HG03280 (cell line): Measurements from ENCODE around the gene APOBEC3B.
"Not testable (repeated sequence)": the region's sequence is repeated elsewhere in the genome, so short reads cannot be mapped to it uniquely, and the experiment has no call there.

Experiments used
- ATAC-seq: cut with Tn5 transposase; IDR thresholded peaks from one replicate; pipeline ENCODE4 v1.9.1; 2021; ENCODE audit warnings: mild to moderate bottlenecking, moderate library complexity; ENCODE audit not compliant: unreplicated experiment

APOBEC3B gene

DNA sequence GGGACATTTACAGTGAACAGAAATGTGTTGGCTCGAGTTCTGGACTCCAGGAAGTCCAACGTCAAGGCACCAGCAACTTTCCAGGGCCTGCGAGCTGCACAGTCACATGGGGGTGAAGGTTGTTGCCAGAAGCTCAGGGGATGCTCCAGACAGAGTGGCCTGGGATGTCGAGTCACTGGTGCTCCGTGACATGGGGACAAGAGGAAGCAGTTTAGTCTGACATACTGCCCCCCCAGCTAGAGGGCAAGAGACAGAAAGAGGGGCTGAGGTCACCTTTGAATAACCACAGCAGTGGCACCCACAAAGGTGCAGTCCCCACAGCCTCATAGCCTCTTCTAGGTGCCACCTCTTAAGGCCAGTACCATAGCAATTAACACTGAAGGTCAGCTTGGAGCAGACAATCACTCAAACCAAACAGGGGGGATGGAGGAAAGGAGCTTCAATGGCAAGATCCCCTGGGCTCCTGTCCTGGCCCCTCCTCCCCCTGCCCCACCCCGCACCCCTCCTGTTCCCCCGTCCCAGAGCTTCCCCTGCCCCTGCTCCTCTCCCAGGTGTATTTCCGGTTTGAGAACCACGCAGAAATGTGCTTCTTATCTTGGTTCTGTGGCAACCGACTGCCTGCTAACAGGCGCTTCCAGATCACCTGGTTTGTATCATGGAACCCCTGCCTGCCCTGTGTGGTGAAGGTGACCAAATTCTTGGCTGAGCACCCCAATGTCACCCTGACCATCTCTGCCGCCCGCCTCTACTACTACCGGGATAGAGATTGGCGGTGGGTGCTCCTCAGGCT, 42.6 kb downstream of the APOBEC3B start:
- no peak for ATAC-seq

DNA sequence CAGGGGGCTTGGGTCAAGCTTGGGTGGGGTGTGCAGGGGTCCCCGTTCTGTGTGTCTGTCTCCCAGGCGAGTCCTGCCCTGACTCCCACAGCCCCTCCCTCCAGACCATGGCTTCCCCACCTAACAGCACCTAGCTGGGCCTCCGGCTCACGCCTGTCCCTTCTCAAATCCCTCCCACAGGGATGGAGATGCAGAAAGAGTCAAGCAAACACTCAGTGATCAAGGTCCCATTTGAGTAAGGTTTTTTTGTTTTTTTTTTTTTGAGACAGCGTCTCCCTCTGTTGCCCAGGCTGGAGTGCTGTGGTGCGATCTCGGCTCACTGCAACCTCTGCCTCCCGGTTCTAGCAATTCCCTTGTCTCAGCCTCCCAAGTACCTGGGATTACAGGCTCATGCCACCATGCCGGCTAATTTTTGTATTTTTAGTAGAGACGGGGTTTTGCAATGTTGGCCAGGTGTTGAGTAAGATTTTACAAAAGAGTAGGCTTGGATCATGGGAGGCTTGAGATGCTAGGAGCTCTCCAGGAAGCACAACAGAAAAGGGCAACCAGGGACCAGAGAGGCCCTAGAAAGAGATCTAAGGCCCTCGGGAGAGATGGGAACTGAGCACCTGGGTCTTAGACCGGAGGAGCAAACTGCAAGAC, 44.5 kb downstream of the APOBEC3B start:
- ATAC-seq, result no peak

DNA sequence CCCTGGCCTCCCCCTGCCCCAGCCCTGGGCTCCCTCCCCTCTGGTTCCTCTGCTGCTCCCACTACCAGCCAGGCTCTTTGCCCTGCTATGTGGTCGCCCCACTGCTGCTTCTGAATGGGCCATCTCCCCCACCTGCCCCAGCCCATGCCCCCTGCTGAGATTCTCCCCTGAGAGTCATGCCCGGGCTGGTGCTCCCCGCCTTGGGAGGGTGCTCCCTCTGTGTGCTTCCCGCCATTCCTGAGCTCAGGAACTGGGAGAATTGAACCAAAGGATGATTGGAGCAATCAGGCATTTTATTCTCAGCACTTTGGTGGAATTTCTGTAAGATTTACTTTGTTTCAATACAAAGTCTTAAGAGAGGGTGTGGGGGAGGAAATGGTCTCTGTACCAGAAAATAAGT, 45.6 kb downstream of the APOBEC3B start:
- no peak for ATAC-seq

DNA sequence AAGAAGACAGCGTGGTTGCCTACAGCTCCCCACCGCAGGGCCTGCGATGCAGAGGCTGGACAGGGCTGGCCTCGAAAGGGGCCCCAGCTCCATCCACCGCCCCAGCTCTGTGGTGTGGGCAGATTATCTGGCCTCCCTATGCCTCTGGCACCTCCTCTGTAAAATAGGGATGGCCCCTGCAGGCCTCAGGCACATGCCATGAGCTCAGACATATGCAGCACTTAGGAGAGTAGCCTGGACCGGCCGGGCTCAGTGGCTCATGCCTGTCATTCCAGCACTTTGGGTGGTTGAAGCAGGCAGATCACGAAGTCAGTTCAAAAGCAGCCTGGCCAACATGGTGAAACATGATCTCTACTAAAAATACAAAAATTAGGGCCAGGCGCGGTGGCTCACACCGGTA, 46.1 kb downstream of the APOBEC3B start:
- no peak for ATAC-seq

DNA sequence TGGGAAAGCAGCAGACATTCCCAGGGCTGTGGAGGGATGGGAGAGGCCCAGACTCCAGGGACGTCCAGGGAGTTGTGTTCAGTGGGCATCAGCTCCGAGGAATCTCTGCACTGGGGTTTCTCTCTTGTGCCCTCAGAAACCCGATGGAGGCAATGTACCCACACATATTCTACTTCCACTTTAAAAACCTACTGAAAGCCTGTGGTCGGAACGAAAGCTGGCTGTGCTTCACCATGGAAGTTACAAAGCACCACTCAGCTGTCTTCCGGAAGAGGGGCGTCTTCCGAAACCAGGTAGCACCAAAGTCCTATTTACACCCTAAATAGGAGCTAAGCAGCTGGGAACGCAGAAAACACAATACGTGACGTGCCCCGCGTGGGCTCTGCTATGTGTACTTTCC, 47.1 kb downstream of the APOBEC3B start:
- no peak for ATAC-seq

DNA sequence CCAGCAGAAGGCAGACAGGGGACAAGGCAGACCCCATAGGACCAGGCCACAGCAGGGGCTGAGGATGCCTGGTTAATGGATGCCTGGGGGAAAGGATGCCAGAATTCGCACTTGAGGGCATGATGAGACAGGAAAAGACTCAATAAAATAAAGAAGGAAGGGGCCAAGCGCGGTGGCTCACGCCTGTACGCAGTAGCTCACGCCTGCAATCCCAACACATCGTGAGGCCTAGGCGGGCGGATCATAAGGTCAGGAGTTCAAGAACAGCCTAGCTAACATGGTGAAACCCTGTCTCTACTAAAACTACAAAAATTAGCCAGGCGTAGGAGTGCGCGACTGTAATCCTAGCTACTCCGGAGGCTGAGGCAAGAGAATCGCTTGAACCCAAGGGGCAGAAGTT, 48.6 kb downstream of the APOBEC3B start:
- ATAC-seq, result no peak

DNA sequence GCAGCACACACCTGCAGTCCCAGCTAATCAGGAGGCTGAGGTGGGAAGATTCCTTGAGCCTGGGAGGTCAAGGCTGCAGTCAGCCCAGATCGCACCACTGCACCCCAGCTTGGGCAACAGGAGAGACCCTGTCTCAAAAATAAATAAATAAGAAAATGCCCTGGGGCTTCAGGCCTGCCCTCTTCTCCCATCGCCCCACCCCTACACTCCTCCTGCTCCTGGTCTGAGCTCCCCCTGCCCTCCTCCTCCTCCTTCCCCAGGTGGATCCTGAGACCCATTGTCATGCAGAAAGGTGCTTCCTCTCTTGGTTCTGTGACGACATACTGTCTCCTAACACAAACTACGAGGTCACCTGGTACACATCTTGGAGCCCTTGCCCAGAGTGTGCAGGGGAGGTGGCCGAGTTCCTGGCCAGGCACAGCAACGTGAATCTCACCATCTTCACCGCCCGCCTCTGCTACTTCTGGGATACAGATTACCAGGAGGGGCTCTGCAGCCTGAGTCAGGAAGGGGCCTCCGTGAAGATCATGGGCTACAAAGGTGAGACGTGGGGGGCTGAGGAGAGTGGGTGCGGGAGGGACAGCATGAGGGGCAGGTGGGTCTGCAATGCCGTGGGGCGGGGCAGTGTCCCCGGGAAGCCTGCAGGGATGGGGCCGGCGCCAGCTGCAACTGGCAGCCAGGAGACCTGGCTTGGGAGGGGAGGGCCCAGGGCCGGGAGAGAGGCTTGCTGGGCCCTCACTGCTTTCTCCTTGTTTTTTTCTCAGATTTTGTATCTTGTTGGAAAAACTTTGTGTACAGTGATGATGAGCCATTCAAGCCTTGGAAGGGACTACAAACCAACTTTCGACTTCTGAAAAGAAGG, 49.5 kb downstream of the APOBEC3B start:
- ATAC-seq, result not testable (repeated sequence)

DNA sequence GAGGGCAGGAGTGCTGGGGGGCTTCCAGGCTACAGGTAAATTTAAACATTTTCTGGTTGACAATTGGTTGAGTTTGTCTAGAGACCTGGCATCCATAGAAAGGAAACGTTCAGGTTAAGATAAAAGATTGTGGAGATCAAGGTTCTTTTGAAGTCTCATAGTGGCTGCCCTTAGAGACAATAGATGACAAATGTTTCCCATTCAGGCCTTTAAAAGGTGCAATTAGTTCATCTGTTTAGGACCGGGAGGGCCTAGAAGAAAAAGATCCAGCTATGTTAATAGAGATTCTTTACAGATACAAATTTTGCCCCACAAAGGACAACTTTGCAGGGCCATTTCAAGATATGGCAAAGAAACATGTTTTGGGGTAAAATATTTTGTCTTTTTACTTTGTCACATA, 54.9 kb downstream of the APOBEC3B start:
- not testable (repeated sequence) for ATAC-seq

DNA sequence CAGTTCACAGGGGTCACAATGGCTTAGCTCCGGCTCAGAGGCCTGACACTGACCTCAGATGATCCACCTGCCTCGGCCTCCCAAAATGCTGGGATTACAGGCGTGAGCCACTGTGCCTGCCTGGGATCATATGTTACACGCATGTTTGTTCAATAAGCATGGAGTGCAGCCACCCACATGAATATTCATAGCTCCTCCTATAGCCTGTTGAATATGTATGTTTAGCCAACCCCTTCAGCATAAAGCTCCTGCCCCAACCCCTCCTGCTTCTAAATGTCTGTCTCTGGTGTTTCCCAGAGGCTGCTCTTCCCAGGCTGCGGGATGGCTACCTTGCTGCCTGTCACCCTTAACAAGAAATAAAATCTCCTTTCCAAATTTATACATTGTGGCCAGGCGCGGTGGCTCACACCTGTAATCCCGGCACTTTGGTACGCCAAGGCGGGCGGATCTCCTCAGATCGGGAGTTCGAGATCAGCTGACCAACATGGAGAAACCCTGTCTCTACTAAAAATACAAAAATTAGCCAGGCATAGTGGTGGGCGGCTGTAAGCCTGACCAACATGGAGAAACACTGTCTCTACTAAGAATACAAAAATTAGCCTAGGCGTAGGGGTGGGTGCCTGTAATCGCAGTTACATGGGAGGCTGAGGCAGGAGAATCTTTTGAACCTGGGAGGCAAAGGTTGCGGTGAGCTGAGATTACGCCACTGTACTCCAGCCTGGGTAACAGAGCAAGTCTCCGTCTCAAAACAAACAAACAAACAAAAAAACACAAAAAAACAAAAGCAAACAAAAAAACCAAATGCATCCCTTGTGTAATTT, 57.4 kb downstream of the APOBEC3B start:
- no peak for ATAC-seq

DNA sequence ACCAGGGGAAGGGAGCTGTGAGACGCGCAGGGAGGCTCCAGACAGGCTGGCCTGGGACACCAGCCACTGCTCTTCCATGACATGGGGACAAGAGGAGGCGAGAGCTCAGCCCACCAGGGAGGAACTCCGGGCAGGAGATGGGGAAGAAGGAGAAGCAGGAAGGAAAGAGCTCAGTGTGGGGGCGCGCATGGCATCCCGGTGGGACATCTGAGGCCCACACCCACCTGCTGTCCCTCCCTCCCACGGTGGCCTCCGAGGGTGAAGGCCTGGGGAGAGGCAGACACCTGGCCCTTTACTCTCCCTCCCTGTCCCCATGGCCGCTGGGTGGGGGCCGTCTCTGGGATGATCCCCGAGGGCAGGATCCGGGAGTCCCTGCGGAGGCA, 58.0 kb downstream of the APOBEC3B start:
- not testable (repeated sequence) for ATAC-seq

DNA sequence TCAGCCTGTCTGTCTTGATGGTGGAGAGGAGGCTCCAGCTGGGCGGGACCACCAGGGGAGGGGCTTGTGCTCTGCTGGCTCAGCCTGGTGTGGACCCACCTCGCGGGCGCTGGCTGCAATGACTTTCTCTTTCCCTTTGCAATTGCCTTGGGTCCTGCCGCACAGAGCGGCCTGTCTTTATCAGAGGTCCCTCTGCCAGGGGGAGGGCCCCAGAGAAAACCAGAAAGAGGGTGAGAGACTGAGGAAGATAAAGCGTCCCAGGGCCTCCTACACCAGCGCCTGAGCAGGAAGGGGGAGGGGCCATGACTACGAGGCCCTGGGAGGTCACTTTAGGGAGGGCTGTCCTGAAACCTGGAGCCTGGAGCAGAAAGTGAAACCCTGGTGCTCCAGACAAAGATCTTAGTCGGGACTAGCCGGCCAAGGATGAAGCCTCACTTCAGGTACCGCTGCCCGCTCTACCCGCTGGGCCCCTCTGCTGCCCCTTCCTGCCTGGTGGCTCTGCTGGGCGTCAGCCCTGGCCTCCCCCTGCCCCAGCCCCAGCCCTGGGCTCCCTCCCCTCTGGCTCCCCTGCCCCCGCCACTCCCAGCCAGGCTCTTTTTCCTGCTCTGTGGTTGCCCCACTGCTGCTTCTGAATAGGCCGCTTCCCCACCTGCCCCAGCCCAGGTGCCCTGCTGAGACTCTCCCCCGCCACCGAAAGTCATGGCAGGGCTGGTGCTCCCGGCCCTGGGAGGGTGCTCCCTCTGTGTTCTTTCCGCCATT, 58.6 kb downstream of the APOBEC3B start, which contains the start of gene APOBEC3F:
TSS of gene APOBEC3F (plus strand) at position 327 of the 759 bp plus-strand sequence. CDS start at position 424, 97 bp downstream.
- ATAC-seq, result peak; percentile 86

DNA sequence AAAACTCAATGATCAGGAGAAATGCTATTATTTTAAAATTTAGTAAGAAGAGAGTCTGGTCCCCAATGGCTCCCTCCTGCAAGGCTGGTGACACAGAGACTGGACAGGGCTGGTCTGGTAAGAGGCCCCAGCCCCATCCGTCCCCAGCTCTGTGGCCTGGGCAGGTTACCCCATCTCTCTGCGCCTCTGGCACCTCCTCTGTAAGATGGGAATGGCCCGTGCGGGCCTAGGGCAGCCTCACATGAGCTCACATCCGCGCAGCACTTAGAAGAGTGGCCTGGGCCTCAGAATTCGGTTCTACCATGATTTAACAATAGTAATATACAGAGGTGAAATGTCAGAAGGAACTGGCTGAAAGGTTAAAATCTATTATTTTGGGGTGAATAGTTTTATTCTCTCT, 59.8 kb downstream of the APOBEC3B start:
- no peak for ATAC-seq
